GM19240 (cell line): ENCODE results near the gene ADGRD1.

Experiments
- DNase-seq: peaks from one replicate; pipeline ENCODE4 v3.0.0; 2011; ENCODE audit warnings: low spot score; ENCODE audit not compliant: insufficient read length

The ADGRD1 gene

GRCh38 chr12:131005161-131006035 is 51.7 kb downstream of the ADGRD1 start:
- no peak for DNase-seq

GRCh38 chr12:131006036-131006735 is 52.5 kb downstream of the ADGRD1 start:
- DNase-seq, result no peak

- DNase-seq, result no peak
Observed at GRCh38 chr12:131007031-131007739, 53.5 kb downstream of the ADGRD1 start.

GRCh38 chr12:131007740-131008117 is 54.0 kb downstream of the ADGRD1 start:
- DNase-seq, result no peak

GRCh38 chr12:131008131-131008912 is 54.6 kb downstream of the ADGRD1 start:
- DNase-seq, result no peak

GRCh38 chr12:131008913-131009270 is 55.2 kb downstream of the ADGRD1 start:
- no peak for DNase-seq

- DNase-seq, result no peak
Observed at GRCh38 chr12:131009595-131010395, 56.1 kb downstream of the ADGRD1 start.

- DNase-seq, result no peak
Observed at GRCh38 chr12:131010396-131011131, 56.9 kb downstream of the ADGRD1 start.

- no peak for DNase-seq
Observed at GRCh38 chr12:131011165-131012079, 57.7 kb downstream of the ADGRD1 start.

GRCh38 chr12:131012279-131013069 is 58.8 kb downstream of the ADGRD1 start:
- DNase-seq, result no peak

- no peak for DNase-seq
Observed at GRCh38 chr12:131013118-131013517, 59.4 kb downstream of the ADGRD1 start.

GRCh38 chr12:131014343-131014742 is 60.6 kb downstream of the ADGRD1 start:
- no peak for DNase-seq

- no peak for DNase-seq
Observed at GRCh38 chr12:131015581-131016337, 62.1 kb downstream of the ADGRD1 start.

GRCh38 chr12:131017477-131017991 is 63.8 kb downstream of the ADGRD1 start:
- DNase-seq, result no peak

GRCh38 chr12:131018019-131018620 is 64.4 kb downstream of the ADGRD1 start:
- DNase-seq, result no peak

GRCh38 chr12:131018808-131019397 is 65.2 kb downstream of the ADGRD1 start:
- no peak for DNase-seq
